Breast epithelium (tissue), 3 donors: Measurements from ENCODE around the gene ZNF112.

ENCODE experiments used
- POLR2A ChIP-seq: fragments of 450-650 bp; IDR thresholded peaks from one replicate; pipeline ENCODE4 v1.6.1; 2016; ENCODE audit warnings: antibody characterized with exemption, mild to moderate bottlenecking, moderate library complexity
- TF ChIP-seq, protein P1 (sequence below), 3 donors: fragments of 450-650 bp; IDR thresholded peaks; one replicate each; pipeline ENCODE4 v1.5.1; 2016 to 2017; ENCODE audit warnings: antibody characterized with exemption in 3 of 3, mild to moderate bottlenecking in 3 of 3, moderate library complexity in 3 of 3

GRCh38 chr19:44280916-44281315 is 75.6 kb downstream of the ZNF112 start:
- TF ChIP-seq, protein P1, sequence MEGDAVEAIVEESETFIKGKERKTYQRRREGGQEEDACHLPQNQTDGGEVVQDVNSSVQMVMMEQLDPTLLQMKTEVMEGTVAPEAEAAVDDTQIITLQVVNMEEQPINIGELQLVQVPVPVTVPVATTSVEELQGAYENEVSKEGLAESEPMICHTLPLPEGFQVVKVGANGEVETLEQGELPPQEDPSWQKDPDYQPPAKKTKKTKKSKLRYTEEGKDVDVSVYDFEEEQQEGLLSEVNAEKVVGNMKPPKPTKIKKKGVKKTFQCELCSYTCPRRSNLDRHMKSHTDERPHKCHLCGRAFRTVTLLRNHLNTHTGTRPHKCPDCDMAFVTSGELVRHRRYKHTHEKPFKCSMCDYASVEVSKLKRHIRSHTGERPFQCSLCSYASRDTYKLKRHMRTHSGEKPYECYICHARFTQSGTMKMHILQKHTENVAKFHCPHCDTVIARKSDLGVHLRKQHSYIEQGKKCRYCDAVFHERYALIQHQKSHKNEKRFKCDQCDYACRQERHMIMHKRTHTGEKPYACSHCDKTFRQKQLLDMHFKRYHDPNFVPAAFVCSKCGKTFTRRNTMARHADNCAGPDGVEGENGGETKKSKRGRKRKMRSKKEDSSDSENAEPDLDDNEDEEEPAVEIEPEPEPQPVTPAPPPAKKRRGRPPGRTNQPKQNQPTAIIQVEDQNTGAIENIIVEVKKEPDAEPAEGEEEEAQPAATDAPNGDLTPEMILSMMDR (IDR thresholded peaks at IDR 0.05), result no peak
- TF ChIP-seq POLR2A, result no peak
